GM21390 (cell line): ENCODE data around the gene ZNHIT6.
"Not testable (repeated sequence)": the region's sequence is repeated elsewhere in the genome, so short reads cannot be mapped to it uniquely, and the experiment has no call there.

Experiments
- ATAC-seq: cut with Tn5 transposase; IDR thresholded peaks from one replicate; pipeline ENCODE4 v1.9.1; 2021; ENCODE audit not compliant: unreplicated experiment

ZNHIT6 gene

DNA sequence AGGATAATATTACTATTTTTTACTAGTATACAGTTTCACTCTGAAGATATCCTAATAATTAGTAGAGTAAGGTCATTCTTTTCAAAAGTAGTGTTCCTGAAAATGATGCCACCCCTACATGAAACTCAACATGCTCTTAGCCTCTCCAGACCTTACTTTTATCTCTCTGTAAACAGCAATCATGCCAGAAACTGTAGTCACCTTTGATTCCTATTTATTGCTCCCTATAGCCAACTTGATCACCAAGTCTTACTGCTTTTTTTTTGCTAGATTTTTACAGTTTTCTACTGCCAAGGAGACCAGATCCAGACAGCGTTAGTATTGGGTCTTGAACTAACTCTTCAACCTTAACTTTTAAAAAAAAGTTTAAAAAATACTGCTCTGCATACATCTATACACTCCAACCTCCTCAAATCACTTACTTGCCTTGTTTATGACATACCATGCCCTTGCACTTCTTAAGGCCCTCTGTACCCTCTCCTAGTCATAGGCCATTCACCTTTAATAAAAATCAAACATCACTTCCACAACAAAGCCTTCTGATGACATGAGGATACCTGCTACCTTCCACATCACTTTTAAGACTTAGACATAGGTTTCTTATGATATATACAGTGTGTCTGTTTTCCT is 36.1 kb downstream of the ZNHIT6 start:
- ATAC-seq, result no peak

DNA sequence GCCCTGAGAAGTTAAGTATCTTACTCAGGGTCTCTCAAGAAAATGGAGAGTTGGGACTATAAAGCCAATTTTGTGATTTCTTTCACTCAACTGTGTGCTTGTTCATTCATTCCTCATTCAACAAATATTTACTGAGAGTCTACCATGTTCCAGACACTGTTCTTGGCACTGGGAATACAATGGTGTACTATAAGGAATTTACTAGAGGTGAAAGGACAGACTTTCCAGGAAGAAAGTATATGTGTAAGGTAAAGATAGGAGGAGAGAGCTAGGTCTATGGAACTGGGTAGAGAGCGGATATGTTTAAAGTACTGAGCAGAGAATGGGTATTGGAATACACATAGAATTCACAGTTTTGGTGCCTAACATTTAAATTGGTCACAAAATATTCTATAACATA is 42.3 kb downstream of the ZNHIT6 start:
- ATAC-seq, result no peak

DNA sequence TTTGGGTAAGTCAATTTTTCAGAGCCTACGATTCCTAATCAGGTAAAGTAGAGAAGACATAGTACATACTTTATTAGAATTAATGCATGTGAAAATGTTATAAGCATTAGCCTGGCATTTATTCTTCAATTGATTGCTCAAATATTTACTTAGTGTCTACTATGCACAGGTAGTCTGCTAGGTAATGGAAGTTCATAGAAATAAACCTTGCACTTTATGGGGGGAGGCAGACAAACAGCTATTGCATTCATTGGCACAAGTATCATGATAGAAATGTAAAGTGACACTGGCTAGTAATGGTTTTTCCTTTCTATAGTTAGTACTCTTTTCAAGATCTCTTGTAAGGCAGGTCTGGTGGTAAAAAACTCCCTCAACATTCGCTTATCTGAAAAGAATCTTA is 44.9 kb downstream of the ZNHIT6 start:
- no peak for ATAC-seq

DNA sequence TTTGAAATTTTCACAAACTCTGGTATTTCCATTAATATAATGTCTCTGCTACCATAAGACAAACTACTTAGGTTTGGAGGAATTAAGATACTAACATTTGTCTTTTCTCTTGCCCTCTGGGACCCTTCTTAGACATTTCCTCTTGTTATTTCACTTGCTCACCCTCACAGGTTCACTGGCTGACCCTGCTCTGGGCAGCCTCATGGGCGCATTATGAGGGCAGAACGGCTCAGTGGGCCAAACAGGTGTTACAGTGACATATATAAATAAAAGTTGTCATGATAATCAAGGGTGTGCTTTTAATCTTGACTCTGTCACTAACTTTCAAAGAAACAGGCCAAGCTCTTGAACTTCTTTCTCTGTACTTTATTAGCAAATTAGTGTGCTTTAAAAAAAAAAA is 46.5 kb downstream of the ZNHIT6 start:
- ATAC-seq, result no peak

DNA sequence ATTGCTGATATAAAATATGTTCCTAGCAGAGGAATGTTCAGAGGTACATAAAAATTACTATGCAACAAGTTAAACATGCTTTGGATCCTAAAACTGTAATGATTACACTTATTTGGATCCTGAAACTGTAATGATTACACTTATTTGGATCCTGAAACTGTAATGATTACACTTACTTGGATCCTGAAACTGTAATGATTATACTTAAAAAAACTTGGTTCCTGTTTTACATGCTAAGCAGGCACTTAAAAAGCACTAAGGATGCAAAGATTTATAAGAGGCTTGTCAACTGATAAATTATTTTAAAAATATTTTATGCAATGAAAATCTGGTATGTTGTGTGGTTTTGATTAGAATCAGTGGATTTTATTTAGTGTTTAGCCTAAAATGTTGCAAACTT is 47.7 kb downstream of the ZNHIT6 start:
- peak; percentile 47 for ATAC-seq

DNA sequence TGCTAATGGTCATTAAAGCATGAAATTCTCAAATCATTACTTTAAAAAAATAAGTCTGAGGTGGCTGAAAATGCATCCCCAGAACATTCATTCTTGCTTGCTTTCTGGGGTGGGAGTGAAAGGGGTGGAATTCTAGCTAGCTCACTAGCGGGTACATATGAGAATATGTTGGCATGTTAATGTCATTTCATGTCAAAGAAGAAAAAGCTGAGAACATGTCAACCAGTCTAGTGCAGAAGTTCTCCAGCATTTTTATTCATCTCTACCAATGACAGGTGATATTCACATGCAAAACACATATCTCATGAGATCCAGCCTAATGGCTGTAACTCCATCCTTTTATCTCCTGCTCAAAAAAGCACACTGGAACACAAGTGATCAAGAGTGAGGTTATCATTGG is 49.1 kb downstream of the ZNHIT6 start:
- ATAC-seq, result no peak

DNA sequence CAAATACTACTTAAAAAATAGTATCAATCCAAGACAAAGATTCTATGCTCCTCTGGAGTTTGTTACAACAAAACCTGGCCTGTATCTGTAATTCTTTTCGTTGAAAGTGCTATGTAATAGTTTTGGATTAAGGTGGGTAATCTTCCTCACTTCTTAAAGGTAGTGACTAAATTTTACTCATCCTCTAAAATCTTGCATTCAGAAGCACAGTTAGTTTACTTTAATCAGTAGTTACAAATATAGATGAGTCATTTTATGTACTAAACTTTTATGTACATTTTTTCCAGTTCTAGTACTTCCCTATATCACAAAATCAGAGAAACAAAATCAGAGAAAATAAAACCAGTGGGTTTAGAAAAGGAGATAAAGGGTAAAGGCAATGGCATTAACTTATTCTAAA is 51.3 kb downstream of the ZNHIT6 start:
- ATAC-seq, result no peak

DNA sequence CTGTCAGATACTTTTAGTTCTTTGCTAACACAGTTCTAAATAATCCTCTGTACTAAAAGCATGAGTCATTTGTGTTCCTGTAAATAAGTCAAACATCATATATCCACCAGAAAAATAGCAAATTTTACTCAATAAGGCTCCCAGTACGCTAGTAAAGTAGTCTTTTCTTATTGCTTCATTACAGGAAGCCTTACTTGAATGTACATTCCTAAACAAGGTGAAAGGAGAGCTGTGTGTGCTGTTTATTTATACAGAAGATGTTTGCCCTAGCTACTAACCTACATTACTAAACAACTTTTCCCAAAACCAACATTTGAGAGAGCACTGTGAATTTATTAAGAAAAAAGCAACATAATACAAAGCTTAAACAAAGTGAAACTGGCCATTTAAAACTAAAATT is 52.0 kb downstream of the ZNHIT6 start:
- no peak for ATAC-seq

DNA sequence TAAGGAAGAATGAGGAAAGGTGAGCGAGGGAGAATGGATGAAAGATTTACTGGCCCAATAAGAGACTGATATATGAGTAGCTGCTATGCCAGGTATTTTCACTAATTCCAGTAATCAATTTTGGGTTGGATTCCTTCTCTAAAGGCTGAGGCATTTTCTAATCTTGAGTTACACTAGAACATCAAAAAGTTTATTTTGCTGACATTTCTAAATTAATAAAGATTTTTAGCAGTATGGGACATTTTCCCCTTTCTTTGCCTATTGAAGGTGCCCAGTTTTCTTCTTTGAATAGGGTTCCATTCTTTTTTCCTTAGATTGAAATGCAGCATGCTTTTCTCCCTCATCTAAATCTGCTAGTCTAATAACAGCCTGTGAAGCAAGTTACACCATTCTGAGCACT is 52.9 kb downstream of the ZNHIT6 start:
- ATAC-seq, result no peak

DNA sequence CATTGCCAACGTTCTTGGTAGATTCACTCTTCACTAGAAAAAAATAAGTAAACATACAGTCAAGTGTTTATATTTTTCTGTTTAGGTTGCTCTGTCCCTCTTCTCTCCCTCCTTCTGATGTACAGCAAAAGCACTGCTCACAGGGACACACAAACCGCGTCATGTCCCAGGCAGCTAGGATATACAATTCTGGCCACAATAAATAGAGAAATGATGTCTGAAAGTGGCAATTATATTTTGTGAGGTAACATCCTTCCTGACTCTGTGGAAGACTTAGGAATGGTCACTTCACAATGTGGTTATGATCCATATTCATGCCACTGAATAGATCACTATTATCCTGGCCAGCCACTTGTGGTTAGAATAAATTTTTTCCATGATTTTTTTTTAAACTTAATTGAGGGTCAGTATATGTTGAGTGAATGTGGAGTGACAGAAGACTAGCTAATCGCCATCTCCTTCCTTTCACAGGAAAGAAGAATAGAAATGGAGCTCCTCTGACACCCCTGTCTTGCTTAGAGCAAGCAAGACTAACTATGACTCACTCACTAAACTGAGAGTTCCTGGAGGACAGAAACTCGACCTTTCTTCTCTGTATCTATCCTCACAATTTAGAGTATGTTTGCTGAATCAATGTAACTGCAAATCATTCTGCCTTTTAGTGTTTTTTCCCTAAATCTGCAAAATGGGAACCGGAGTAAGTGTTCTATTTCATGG is 54.0 kb downstream of the ZNHIT6 start:
- no peak for ATAC-seq

DNA sequence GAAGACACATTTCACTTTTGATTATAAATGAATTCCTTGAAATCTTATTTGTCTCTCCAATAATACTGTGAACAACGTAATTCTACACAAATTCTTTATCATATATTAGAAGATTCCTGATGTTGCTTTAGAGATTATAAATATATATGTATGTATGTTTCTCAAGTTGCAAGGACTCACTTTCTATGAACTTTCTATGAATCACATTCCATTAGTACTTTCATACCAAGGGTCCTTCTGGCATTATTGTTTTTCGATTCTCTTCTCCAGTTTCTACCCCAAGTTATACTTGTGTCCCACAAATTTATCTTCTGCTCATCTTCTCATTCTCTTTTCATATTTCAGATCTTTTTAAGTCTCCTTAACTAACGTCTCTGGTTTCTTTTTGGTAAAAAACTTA is 55.9 kb downstream of the ZNHIT6 start:
- no peak for ATAC-seq

DNA sequence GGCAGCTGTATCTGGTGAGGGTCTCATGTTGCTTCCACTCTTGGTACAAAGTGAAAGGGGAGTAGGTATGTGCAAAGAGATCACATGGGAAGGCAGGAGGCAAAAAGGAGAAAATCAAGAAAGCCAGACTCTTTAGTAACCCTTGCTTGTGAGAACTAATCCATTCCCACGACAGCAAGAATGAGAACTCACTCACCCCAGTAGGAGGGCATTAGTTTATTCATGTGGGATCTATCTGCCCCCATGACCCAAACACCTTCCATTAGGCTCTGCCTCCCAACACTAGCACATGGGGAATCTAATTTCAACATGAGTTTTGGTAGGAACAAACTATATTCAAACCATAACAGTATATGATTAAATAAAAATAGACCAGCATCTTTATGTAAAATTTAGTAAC is 57.6 kb downstream of the ZNHIT6 start:
- ATAC-seq, result no peak

DNA sequence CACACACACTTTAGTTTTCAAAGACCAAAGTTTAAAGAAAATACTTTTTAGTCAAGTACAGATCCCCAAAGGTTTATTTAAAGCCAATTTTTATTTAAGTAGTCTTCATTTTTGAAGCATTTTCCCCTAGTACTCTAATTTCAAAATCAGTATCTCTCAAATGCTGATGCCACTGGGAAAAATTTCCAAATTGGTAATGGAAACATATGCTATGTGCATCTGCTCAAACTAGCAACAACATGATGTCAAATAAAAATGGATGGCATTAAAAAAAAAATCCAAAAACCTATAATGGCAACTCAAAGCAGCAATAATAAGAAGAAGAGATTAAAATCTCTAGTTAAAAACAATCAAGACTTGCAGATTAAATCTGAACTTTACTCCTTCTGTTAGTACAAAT is 58.6 kb downstream of the ZNHIT6 start:
- no peak for ATAC-seq

DNA sequence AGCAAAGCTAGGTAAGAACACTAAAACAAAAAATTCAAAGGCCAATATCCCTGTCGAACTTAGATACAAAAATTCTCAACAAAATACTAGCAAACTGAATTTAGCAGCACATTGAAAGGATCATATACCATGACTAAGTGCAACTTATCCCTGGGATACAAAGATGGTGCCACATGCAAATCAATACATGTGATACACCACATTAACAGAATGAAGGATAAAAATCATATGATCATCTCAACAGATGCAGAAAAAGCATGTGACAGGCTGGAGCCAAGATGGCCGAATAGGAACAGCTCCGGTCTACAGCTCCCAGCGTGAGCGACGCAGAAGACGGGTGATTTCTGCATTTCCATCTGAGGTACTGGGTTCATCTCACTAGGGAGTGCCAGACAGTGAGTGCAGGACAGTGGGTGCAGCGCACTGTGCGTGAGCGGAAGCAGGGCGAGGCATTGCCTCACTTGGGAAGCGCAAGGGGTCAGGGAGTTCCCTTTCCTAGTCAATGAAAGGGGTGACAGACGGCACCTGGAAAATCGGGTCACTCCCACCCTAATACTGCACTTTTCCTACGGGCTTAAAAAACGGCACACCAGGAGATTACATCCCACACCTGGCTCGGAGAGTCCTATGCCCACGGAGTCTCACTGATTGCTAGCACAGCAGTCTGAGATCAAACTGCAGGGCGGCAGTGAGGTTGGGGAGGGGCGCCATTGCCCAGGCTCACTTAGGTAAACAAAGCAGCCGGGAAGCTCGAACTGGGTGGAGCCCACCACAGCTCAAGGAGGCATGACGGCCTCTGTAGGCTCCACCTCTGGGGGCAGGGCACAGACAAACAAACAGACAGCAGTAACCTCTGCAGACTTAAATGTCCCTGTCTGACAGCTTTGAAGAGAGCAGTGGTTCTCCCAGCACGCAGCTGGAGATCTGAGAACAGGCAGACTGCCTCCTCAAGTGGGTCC is 66.4 kb downstream of the ZNHIT6 start:
- ATAC-seq, result not testable (repeated sequence)

DNA sequence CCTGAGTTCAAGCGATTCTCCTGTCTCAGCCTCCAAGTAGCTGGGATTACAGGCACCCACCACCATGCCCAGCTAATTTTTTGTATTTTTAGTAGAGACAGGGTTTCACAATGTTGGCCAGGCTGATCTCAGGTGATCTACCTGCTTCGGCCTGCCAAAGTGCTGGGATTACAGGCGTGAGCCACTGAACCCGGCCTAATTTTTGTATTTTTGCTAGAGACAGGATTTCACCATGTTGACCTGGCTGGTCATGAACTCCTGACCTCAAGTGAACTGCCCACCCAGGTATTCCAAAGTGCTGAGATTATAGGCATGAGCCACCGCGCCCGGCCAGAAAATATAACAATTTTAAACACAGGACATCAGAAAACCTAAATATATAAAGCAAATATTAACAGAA is 68.3 kb downstream of the ZNHIT6 start:
- not testable (repeated sequence) for ATAC-seq

DNA sequence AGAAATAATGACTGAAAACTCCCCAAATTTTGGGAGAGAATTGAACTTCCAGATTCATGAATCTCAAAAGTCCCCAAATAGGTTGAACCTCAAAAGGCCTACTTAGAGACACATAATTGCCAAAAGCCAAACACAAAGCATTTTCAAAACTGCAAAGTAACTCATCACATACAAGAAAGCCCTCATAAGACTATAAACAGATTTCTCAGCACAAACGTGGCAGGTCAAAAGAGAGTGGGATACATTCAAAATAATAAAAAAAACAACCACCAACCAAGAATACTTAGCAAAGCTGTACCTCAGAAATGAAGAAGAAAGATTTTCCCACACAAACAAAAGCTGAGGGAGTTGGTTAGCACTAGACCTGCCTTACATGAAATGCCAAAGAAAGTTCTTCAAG is 69.8 kb downstream of the ZNHIT6 start:
- no peak for ATAC-seq

DNA sequence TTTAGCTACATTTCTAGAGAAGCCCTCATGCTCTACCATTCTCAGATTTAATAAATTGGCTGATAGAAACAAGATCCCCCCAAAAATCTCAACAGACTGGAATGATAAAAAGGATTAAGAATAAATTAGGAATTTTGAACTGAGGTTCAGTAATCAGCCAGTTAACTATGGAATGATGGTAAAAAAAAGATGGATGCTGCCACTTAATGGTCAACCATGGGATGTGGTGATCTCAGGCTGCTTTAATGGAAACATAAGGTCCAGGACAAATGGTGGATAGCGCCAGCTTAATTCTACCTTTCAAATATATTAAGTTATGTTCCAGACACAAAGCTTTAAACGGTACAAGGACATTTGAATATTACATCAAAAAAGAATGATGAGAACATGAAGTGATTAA is 77.7 kb downstream of the ZNHIT6 start:
- ATAC-seq, result no peak

DNA sequence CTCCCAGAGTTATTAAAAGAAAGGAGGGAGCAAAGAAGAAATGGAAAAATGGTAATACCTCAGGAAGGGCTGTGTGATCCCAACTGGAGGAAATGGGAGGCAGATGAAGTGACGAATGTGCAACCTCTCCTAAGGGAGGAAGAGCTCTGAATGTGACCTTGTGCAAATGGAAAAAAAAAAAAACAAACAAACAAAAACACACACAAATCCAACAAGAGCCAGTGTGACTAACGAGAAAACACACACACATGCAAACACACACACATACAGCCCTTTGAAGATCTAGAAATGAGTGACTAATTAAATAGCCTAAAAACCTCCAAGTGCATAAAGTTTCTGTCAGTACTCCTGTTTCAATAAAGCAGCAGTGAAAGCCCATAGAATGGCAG is 78.7 kb downstream of the ZNHIT6 start:
- ATAC-seq, result no peak

DNA sequence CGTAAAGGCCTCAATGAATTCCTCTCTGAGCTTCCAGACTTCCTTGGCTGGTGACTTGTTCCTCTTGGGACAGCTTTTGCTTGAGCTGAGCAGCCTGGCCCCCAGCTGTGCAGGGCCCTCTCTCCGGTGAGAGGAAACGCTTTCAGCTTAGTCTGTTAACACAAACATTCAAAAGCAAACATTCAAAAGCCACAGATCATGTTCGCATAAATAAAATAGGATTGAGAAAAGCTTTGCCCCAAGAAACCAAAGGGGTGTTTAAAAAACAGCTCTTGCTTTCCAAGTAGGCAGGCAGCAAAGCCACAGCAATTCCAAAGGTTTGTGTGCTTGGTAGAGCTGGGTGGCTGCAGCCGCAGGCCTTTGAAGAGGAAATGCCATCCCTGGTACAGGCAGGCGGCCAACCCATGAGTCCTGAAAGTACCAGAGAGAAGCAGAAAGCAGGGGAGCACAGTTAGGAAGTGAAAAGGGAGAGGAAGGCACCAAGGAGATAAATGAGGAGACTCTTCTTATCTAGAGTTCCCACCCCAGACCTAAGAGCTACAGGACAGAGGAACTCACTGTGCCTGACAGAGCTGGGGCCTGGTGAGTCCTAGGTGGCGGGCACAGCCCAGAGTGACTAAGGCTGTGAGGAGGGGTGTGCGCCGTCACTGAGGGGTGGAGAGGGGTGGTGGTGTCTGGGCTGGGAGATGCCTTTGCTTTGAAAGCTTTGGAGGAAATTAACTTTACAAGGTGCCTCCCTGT is 79.3 kb downstream of the ZNHIT6 start:
- no peak for ATAC-seq

DNA sequence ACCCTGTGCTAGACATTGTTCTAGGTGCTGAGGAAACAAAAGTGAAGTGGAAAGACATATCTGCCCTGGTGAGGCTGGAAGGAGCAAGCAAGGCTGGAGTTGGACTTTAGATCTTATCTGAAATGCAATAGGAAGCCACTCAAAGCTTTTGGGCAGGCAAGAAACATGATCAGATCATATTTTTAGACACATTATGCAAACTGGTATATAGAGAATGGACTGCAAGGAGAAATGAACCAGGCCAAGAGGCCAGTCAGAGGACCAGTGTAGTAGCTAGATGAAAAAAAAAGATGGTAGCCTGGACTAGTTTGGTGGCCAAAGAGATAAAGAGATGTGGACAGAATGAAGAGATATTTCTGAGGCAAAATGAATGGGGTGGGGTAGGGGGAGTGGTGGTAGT is 81.4 kb downstream of the ZNHIT6 start:
- no peak for ATAC-seq

DNA sequence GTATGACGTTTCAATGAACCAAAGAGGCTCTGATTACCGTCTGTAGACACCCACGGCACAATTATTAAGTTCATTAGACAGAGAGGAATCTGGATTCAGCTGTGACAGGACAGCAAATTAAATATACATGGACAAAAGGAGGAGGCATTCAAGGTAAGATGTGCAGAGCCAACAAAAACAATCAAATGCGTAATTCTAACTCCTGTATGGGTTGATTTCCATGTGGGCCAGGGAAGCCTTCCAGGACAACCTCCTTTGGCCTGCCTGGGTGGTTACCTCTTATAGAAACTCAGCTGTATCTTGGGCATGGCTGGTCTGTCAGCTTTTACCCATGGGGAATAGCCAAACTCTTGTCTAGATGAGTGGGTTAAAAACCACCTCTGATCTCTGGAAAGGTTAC is 83.9 kb downstream of the ZNHIT6 start:
- ATAC-seq, result no peak
